H54 (cell line): ENCODE data around the gene OTULIN.

Source experiments
- DNase-seq: peaks from one replicate; pipeline ENCODE4 v3.0.0; 2011; ENCODE audit warnings: low spot score, mixed read lengths; ENCODE audit not compliant: insufficient read length
- FAIRE-seq: peaks from 3 replicates; lab custom pipeline; 2011; peaks lifted over from hg19 to GRCh38; lab: Jason Lieb, UNC
- POLR2A ChIP-seq: IDR thresholded peaks from 2 replicates; pipeline ENCODE4 v1.6.1; 2011; ENCODE audit warnings: low read depth, mild to moderate bottlenecking, low read length

OTULIN gene

GRCh38 chr5:14660833-14661232 lies 3.7 kb upstream of the OTULIN start:
- DNase-seq (no peak), FAIRE-seq (no peak)
- no peak for TF ChIP-seq POLR2A

GRCh38 chr5:14662721-14663260 lies 1.7 kb upstream of the OTULIN start:
- no peak for TF ChIP-seq POLR2A
- DNase-seq = no peak
- FAIRE-seq = no peak

- DNase-seq (peak; percentile 40), FAIRE-seq (no peak)
- no peak for TF ChIP-seq POLR2A
Measured at GRCh38 chr5:14663734-14664269, 716 bp upstream of the OTULIN start.

- DNase-seq (peak; percentile 35), FAIRE-seq (no peak)
Measured at GRCh38 chr5:14665101-14665822, 744 bp downstream of the OTULIN start.

GRCh38 chr5:14665949-14666348 lies 1.4 kb downstream of the OTULIN start:
- DNase-seq = no peak

More at GRCh38 chr5:14665101-14665822, 744 bp downstream of the OTULIN start:
- no peak for TF ChIP-seq POLR2A

GRCh38 chr5:14666357-14666756 lies 1.8 kb downstream of the OTULIN start:
- no peak for TF ChIP-seq POLR2A
- FAIRE-seq (no peak), DNase-seq (no peak)

More at GRCh38 chr5:14665949-14666348, 1.4 kb downstream of the OTULIN start:
- no peak for TF ChIP-seq POLR2A
- no peak for FAIRE-seq

GRCh38 chr5:14667290-14667689 lies 2.8 kb downstream of the OTULIN start:
- DNase-seq (no peak), FAIRE-seq (no peak)
- no peak for TF ChIP-seq POLR2A

- DNase-seq = no peak
- TF ChIP-seq POLR2A = no peak
- FAIRE-seq = no peak
Measured at GRCh38 chr5:14667770-14668169, 3.3 kb downstream of the OTULIN start.

- no peak for DNase-seq
- no peak for FAIRE-seq
- TF ChIP-seq POLR2A = no peak
Measured at GRCh38 chr5:14668181-14668591, 3.7 kb downstream of the OTULIN start.

GRCh38 chr5:14669415-14669814 lies 4.9 kb downstream of the OTULIN start:
- no peak for FAIRE-seq
- no peak for TF ChIP-seq POLR2A
- no peak for DNase-seq

GRCh38 chr5:14669975-14670374 lies 5.5 kb downstream of the OTULIN start:
- DNase-seq (peak; percentile 36), FAIRE-seq (no peak)
- no peak for TF ChIP-seq POLR2A

GRCh38 chr5:14671414-14671813 lies 6.9 kb downstream of the OTULIN start:
- DNase-seq (no peak), FAIRE-seq (no peak)
- TF ChIP-seq POLR2A = no peak

GRCh38 chr5:14672082-14672481 lies 7.6 kb downstream of the OTULIN start:
- FAIRE-seq (no peak), DNase-seq (no peak)
- no peak for TF ChIP-seq POLR2A

GRCh38 chr5:14672484-14673394 lies 8.2 kb downstream of the OTULIN start:
- FAIRE-seq (no peak), DNase-seq (peak; percentile 40)
- no peak for TF ChIP-seq POLR2A

GRCh38 chr5:14673443-14673842 lies 8.9 kb downstream of the OTULIN start:
- no peak for TF ChIP-seq POLR2A
- no peak for DNase-seq
- FAIRE-seq = no peak
